Mucosa of descending colon (tissue), 3 donors: ENCODE results near the gene NEURL1B. TPM values are rescaled to one million over a fixed set of nuclear protein-coding genes. Genes with fewer than 3 reads are reported as not detected.

Experiments
- ATAC-seq: fragments of 200-7000 bp; cut with Tn5 transposase; one replicate; pipeline ENCODE4 v1.9.1; 2020; ENCODE audit warnings: mild to moderate bottlenecking, moderate library complexity
- DNase-seq, 3 donors: peaks; one replicate each; pipeline ENCODE4 v3.0.0-alpha.2; 2020
- H3K36me3 ChIP-seq: fragments of 200-600 bp; one replicate; pipeline ENCODE4 v1.8.0; 2021; ENCODE audit warnings: low read depth, mild to moderate bottlenecking
- H3K4me1 ChIP-seq: fragments of 200-600 bp; one replicate; pipeline ENCODE4 v1.8.0; 2021; ENCODE audit warnings: low read depth, mild to moderate bottlenecking
- H3K4me3 ChIP-seq: fragments of 200-600 bp; one replicate; pipeline ENCODE4 v1.8.0; 2021; ENCODE audit warnings: mild to moderate bottlenecking
- H3K9me3 ChIP-seq: fragments of 200-600 bp; one replicate; pipeline ENCODE4 v1.8.0; 2021; ENCODE audit warnings: mild to moderate bottlenecking
- intact Hi-C, 2 donors: fragments of 100-400 bp; cut with DNase I in 1 of 2; cut with micrococcal nuclease in 1 of 2; formaldehyde crosslinking; loops; one replicate each; pipeline versions ENCODE4 v1.11.0 to v1.11.1; 2022; cut with DNase I, micrococcal nuclease
- total RNA-seq, 3 donors: library from RNA; stranded (reverse); fragmentation: NEBNext Ultra II Directional in 2 of 3; extraction: Animal tissue kit (Norgen Biotek cat#: 25700) in 2 of 3; gene quantifications; one replicate each; pipeline versions ENCODE4 v1.2.1 to v1.2.4, GENCODE V29; 2021 to 2023
- TF ChIP-seq, protein P1 (sequence below): fragments of 200-600 bp; IDR thresholded peaks from one replicate; pipeline ENCODE4 v1.8.0; 2022; ENCODE audit warnings: antibody characterized with exemption, mild to moderate bottlenecking
- donor health status: DM: no; HTN: no; CAD: no; lungs with moderate emphysema.
- donor health status: DM: no; HTN: no; CAD: no.
- donor health status: DM: no; HTN: yes; CAD: no.

The NEURL1B gene
- total RNA-seq, 3 donors from 2014 or later = 65.7 to 97.6 (median 96.6) TPM

DNA sequence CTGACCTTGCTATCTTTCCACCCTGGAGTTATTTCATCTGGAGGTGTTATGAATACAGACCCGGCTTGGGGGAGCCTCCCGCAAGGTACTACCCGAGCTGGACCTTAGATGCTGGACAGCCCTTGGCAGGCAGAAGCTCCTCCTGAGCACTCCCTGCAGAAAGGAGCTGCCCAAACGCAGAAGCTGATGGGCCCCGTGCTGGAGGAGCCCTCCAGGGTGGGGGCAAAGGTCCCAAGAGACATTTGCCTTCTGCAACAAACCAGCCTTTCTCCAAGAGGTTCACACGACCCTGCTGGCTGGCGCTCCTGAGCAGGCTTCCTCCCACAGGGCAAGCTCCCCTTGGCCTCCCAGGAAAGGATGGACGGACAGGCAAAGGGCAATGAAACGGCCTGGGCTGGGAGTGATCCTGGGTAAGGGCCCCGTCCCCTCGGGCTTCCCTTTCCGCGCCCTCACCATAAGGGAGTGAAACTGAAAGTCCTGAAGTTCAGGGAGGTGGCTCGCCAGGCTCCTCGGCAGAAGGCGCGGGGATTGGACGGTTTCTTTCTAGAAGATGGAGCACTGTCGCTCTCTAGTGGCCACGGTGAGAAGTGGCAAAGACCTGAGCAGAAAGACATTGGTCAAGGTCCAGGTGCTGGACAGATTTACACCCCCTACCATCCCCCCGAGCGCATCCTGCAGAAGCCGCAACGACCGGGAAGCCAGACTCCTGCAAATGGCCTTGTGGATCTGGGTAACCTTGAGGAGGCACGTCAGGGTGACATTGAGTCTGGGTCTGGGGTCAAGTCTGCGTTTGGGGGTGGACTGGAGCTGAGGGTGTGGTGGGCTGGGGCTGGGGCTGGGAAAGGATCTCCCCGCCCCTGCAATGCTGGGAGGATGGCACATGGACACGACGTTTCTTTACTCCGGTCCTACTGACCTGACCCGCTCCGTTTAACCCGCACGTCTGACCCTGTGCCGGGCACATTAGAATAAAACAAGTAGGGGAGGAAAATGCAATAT is 56.4 kb downstream of the NEURL1B start:
- ATAC-seq (peak; percentile 94), DNase-seq (peak; percentile 89 to 93 (median 91))
- no peaks in the 10 kb centered on the region for H3K36me3 ChIP-seq
- peak overlapping the region; percentile 24 for H3K4me3 ChIP-seq
- no peaks in the 10 kb centered on the region for H3K9me3 ChIP-seq
- TF ChIP-seq, protein P1, sequence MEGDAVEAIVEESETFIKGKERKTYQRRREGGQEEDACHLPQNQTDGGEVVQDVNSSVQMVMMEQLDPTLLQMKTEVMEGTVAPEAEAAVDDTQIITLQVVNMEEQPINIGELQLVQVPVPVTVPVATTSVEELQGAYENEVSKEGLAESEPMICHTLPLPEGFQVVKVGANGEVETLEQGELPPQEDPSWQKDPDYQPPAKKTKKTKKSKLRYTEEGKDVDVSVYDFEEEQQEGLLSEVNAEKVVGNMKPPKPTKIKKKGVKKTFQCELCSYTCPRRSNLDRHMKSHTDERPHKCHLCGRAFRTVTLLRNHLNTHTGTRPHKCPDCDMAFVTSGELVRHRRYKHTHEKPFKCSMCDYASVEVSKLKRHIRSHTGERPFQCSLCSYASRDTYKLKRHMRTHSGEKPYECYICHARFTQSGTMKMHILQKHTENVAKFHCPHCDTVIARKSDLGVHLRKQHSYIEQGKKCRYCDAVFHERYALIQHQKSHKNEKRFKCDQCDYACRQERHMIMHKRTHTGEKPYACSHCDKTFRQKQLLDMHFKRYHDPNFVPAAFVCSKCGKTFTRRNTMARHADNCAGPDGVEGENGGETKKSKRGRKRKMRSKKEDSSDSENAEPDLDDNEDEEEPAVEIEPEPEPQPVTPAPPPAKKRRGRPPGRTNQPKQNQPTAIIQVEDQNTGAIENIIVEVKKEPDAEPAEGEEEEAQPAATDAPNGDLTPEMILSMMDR = peak; percentile 92
- intact Hi-C loops = loop anchor here (2.0 to 5.0 kb wide), 2 partner anchors 219 to 220 kb away; no protein-coding TSS in a partner anchor
- peaks cover 2% of the 10 kb centered on the region for H3K4me1 ChIP-seq

DNA sequence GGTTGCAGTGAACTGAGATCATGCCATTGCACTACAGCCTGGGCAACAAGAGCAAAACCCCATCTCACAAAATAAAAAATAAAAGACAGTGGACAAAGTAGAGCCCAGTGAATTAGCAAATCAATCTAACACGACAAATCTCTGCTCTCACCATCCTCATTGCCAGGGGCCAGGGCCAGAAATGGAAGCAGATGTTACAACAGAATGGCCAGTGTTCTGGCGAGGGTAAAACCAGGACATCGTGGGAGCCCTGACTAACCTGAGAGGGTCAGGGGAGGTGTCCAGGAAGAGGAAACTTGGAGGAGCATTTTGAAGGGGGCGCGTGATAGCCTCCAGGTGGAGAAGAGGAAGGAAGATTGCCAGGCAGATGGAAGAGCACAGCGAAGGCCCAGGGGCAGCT is 58.4 kb downstream of the NEURL1B start:
- ATAC-seq = no peak
- peaks cover 2% of the 10 kb centered on the region for H3K4me1 ChIP-seq
- peak in 1 of 3 donors; percentile 17 for DNase-seq
- H3K4me3 ChIP-seq = no peak overlapping the region
- no peaks in the 10 kb centered on the region for H3K36me3 ChIP-seq
- intact Hi-C loops = loop anchor here in 1 of 2 donors (5.0 kb wide), 1 partner anchor 222 kb away; no protein-coding TSS in a partner anchor
- TF ChIP-seq, protein P1 = no peak
- no peaks in the 10 kb centered on the region for H3K9me3 ChIP-seq

DNA sequence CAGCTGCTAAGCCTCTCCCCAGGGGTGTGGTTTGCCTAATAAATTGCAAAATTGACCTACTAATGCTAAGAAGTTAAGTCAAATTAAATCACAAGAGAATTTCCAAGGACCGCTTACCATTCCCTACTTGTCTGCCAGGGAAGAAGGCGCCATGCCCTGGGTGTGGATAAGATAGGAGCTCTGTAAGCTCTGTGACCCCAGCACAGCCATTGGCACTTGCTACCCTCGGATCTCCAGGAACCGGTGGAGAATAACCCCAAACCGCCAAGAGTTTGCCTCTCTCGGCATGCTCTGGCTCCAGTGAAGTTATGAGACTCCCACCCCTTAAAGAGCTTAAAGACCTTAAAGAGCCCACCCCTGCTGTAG is 58.9 kb downstream of the NEURL1B start:
- no peaks in the 10 kb centered on the region for H3K36me3 ChIP-seq
- TF ChIP-seq, protein P1 = no peak
- DNase-seq (no peak), ATAC-seq (no peak)
- intact Hi-C loops = loop anchor here in 1 of 2 donors (5.0 kb wide), 1 partner anchor 223 kb away; no protein-coding TSS in a partner anchor
- peaks cover 2% of the 10 kb centered on the region for H3K4me1 ChIP-seq
- no peak overlapping the region for H3K4me3 ChIP-seq
- no peaks in the 10 kb centered on the region for H3K9me3 ChIP-seq

DNA sequence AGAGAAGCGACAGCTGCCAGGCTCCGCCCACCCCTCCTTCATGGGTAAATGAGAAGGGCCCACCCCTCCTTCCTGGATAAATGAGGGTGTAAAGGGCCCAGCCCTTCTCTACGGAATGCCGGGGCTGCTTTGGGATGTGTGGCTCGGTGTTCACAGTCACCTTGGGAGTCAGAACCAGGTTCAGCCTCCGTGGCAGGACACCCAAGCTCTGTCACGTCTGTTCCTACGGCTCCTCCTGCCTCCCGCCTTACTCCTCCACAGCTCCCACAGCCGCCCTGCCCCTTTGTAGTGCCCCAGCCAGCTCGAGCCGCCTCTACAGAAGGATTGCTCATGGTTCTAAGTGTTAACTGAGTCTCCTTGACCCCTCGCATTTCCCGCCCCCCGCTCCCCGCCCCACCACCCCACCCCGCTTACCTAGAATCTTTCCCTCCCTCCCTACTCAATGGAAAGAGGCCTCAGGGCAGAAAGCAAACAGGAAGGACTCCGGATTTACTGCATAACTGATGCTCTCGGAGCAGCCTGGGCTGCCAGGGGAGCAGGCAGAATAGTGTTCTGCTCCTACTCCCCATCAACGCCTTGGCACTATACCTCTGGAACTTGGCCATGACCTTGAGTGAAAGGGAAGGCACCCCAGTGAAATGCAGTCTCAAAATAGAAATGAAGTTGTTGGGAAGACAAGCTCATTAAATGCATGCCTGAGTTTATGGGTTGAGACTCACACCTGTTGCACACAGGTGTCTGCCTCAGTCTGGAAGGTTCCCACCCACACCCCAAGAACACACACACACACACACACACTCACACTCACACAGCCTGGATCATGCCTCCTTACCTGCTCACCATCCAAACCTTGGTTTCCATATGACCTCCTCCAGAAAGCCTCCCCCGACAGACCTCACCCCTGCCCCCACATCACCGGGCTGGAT is 59.6 kb downstream of the NEURL1B start:
- peak; percentile 55 for ATAC-seq
- Histone ChIP-seq H3K36me3 (no peaks in the 10 kb centered on the region), H3K9me3 (no peaks in the 10 kb centered on the region), H3K4me1 (peaks cover 2% of the 10 kb centered on the region), H3K4me3 (no peak overlapping the region)
- DNase-seq = peak in 1 of 3 donors; percentile 57
- intact Hi-C loops = no loop called here
- TF ChIP-seq, protein P1 = no peak

- intact Hi-C loops = no loop called here
- TF ChIP-seq, protein P1 = no peak
- no peak for ATAC-seq
- Histone ChIP-seq H3K9me3 (no peaks in the 10 kb centered on the region), H3K4me3 (no peak overlapping the region), H3K36me3 (no peaks in the 10 kb centered on the region), H3K4me1 (peaks cover 2% of the 10 kb centered on the region)
- peak in 1 of 3 donors; percentile 38 for DNase-seq
These were observed 60.2 kb downstream of the NEURL1B start for GRCh38 chr5:172701291-172701656.
